Measurements from ENCODE around the gene NTF3.

Gene NTF3

DNA sequence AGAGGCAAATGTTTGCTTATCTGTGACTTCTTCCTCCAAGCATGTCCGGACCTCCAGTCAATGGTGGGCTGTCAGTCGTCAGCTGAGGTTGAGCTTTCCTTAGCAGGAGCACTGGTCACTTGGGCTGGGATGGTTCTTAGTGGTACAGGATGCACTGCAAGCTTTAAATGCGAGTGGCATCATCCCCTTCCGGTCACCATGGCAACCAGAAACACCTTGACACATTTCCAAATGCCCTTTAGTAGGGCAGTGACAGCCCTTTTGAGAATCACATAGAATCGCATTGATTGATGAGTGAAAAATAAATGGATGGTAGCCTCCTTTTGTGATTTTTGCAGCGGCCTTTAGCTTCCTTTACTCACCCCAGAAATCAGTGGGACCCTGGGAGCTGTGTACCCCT lies 24.1 kb downstream of the NTF3 start:
- no peak for FAIRE-seq
- DNase-seq (ENCODE audit: insufficient read length, low spot score), result no peak

DNA sequence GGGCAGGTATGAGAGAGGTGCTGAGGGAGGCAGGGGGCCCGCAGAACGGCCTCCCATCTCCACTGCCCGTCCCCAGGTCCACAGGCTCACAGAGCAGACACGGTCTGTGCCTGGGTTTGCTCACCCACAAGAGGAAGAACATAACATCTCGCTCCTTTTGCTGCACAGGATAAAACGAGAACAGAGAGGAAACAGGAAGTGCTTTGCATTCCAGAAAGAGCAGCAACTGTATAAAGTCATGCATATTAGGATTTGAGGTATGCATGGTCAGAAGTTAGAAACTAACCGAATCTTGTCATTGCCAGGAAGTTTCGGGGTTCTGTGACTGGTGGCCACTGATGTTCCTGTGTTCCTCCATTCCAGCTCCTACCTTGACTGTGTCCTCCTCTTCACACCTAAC lies 25.0 kb downstream of the NTF3 start:
- FAIRE-seq (no peak), DNase-seq (ENCODE audit: insufficient read length, low spot score) (peak; percentile 36)

DNA sequence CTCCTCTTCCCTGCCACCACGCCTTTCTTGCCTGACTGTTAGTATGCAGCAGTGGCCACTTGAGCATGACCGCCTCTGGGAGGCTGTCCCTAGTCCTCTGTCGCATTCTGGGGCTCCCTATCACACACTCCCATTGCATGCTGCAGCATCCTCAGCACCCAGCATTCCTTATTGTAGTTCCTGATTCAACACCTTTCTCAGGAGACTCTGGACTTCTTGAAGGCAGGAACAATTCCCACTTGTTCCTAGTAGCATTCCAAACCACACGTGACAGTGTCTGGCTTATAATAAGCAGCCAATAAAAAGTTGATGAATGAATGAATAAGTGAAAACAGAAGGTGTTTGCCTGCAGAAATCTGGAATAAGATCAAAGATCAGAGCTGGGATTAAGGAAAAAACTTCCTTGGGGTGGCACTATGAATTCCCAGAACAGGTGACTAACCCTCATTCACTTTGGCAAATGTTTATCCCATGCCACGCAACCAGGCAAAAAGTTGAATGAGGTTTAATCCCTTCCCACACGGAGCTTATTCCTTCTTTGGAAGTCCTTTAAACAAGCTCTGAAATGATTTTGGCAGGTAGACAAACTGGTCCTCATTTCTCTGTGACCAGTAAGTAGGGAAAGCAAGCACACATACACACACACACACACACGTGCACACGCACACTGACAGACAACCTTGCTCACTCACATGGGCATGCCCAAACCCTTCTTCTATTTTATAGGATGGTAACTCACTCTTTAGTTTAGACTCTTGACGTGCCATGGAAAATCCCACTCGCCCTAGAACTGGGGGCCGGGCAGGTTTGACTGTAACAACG lies 26.5 kb downstream of the NTF3 start:
- no peak for FAIRE-seq
- no peak for DNase-seq (ENCODE audit: insufficient read length, low spot score)

DNA sequence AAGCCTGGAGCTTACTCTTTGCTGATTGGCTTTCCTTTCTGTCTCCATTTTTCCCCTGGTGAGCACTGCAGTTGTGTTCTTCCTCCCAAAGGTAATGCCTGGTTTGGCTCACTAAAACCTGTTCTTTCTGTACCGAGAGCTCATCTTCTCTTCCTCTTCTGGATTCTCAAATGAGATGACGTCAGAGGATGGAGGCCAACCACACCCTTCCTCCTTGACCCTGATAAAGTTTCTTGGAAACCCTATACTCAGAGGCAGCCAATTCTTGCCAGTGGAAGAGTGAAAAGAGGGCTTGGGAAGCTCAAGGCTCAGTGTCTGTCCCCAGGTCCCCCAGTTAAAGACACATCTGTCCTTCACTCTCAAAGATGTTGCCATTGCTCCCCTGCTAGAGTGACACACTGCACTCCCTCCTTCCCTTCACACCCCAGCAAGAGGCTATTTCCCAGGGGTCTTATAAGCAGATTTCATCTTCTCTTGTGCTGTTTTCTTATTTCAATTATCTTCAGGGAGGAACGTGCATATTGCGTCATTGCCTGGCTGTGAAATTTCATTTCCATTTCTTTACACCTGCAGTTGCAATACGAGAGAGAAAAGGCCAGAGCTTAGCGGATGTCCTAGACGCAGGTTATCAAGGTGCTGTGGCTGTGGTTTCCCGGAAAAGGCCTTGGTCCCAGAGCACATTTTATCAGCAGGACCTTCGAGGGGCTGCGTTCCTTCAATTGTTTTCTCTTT lies 27.3 kb downstream of the NTF3 start:
- no peak for FAIRE-seq

DNA sequence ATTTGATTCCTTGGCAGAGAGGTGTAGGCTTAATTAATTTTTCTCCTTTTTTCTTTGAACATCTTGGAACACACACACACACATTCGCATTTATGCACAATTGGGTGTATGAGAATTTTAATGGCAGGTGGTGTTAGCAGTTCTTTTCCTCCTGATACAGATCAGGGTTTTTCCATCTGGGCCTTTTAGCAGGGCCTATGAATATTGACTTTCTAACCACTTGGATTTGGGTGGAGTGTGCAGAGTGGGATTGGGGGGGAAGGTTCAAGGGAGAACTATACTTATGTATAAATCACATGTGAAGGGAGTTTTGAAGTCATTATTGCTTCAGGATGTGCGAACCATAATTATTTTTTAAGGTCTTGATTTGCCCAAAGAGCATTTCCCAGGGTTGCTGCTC lies 28.9 kb downstream of the NTF3 start:
- FAIRE-seq, result no peak

More for the DNA sequence above, 27.3 kb downstream of the NTF3 start:
- DNase-seq (ENCODE audit: insufficient read length, low spot score), result no peak

DNA sequence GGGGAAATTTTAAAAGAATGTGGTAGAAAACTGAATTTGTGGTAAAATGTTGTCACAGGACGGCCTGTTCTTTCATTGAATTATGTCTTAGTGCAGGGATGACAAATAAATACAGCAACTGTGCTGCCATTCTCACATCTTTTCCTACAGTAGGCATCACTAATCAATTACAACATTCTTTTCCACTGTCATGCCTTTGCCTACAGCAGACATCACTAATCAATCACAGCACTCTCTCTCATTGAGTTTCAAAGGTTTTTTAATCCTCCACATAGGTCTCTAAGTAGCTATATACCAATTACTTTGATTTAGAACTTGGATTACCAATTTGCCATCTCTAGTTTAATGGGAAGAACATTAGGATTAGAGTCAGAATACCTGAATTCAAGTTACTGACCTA lies 30.1 kb downstream of the NTF3 start:
- FAIRE-seq (no peak), DNase-seq (ENCODE audit: insufficient read length, low spot score) (no peak)

More for the DNA sequence above, 28.9 kb downstream of the NTF3 start:
- no peak for DNase-seq (ENCODE audit: insufficient read length, low spot score)

DNA sequence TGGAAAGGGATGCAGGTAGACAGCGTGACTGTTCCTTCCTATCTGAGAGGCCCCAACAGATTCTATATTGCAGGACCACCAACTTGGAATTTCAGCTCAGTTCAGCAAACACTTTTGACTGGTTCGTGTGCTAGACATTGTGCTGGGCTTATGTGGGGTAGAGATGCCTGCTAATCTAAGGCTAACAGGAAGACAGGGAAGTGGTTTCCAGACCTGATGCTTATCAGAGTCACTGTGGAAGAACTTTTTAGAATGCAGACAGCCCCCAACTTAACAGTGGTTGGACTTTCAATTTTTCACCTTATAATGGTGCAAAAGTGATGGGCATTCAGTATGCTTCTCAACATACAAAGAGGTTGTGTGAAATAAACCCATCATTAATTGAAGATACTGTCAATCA lies 32.2 kb downstream of the NTF3 start:
- DNase-seq (ENCODE audit: insufficient read length, low spot score) (no peak), FAIRE-seq (no peak)

DNA sequence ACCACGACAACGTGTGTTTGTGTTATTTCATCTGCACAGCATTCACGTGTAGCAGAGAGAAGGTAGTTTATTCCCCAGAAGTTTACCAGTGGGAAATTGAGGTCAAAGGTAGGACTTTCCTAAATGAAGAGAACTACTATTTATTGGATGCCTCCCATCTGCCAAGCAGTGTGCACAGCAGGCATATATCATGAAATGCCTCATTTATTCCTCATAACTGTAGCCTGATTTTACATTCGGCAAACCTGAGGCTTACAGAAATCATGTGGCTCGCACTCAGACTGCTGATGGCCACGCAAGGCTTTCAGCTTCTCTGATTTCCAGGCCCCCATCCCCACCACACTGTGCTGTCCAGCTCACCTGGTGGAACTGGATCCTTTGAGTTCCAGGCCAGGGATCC lies 33.5 kb downstream of the NTF3 start:
- FAIRE-seq (no peak), DNase-seq (ENCODE audit: insufficient read length, low spot score) (no peak)

DNA sequence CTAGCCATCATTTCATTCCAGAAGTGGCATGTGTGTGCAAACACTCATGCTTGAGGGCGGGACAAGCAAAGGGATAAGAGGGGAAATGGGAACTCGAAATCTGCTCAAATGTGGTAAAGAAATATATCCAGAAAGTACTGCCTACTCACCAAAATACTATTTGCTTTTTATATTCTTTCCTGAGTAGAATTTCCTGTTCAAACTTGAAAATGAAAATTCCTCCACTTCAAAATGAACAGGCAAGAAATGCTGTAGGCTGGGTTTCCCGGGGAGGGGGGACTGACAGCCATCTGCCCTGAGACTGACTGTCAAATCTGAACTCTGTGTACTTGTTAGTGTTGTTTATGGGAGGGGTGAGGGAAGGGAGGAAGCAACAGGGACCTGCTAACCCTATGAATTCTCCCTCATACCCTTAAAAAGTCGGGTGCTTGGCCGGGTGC lies 34.6 kb downstream of the NTF3 start:
- DNase-seq (ENCODE audit: insufficient read length, low spot score) (no peak), FAIRE-seq (no peak)

DNA sequence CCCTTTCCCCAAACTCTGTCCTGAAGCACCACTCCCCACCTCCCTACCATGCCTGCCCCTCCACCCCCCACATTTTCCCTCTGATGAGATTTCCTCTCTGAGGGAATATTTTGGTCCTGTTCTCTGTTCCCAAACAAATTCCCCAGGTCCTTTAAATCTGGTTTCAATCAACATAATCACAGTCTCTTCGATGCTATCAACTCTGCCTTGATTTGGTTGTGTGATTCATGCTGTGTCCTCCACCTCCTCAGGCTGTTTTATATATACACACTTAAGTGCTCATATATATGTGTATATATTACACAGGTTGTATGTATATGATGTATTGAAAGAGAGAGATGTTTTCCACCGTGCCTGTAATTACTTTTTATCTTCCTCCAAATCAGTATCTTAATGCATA lies 36.0 kb downstream of the NTF3 start:
- no peak for FAIRE-seq

DNA sequence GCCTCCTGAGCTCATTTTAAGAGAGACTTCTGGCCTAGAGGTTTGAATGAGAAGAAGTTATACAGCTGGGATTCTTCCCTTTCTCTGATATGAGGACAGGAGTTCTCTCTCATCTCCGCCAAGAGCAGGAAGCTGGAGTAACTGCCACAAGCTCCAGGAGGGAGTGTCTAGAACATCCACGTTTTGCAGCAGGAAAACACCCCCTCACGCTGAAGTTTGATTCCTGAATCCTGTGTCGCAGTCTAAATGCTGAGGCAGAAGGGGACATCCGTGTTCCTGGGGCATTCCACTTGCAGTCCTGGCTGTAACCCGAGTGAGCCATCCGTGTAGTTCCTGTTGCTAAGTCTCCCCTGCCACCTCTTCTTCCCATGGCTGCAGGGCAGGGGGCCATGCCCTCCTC lies 38.3 kb downstream of the NTF3 start:
- FAIRE-seq, result no peak
- no peak for DNase-seq (ENCODE audit: insufficient read length, low spot score)

More for the DNA sequence above, 36.0 kb downstream of the NTF3 start:
- DNase-seq (ENCODE audit: insufficient read length, low spot score), result no peak

DNA sequence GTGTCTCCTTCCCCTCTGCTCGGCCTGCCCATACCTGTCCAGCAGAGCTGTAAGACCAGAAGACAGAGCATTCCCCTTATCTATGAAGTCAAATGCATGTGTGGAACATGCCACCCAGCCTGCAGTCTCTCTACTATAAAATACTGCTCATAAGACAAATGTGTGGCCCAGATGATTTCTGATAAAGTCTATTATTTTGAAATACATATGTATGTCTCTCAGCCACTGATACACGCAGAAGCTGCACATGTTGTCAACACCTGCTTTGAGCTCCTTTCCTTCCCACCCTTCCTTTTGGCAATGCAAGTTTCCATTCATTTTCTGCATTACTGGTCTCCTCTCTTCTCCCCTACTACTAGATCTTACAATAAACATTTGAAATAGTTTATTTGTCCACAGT lies 38.8 kb downstream of the NTF3 start:
- no peak for FAIRE-seq
- no peak for DNase-seq (ENCODE audit: insufficient read length, low spot score)

DNA sequence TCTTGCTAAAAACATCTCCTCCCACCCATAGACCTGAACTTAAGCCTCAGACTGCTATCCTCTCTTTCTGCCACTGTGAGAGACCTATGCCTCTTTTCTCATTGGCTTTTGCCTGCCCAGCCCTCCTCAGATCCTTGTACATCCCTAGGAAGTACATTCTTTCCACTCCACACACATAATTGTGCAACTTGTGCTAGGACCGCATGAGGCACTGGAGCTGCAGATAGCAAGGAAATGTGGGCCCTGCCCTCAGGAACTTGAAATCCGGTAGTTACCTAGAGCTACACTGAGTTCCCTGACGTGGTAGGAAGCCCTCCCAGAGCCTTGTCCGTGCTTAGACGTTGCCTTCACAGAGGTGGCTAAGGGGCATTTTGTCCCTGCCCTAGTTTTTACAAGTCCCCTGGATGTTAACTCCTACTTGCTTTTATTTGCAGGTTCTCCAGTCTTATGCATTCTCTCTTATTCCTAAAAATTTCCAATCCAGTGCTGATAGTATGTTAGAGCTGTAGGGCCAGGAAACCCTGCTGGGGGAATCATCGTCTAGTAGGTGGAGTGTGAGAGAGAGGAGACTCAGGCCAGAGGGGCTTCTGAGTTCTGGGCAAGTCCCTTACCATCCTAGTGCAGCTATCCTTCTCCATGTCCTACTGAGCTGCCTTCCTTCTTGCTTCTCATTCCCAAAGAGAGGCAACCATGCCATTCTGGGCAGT lies 41.3 kb downstream of the NTF3 start:
- FAIRE-seq (no peak), DNase-seq (ENCODE audit: insufficient read length, low spot score) (no peak)

DNA sequence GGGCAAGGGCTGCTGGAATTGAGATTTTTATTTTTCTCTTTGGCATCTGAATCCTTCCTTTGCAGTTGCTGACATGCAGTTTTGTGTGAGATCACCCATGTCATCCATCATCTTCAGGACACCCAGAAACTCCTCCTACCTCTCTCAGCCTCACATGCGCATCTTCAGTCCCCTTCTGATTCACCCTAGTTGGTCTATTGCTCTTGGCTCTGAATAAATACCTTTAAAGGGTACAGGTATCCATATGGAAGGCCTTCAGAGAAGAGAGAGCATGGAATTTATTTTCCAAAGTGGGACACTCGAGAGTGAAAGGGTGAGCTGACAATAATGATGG lies 41.8 kb downstream of the NTF3 start:
- FAIRE-seq (no peak), DNase-seq (ENCODE audit: insufficient read length, low spot score) (no peak)

DNA sequence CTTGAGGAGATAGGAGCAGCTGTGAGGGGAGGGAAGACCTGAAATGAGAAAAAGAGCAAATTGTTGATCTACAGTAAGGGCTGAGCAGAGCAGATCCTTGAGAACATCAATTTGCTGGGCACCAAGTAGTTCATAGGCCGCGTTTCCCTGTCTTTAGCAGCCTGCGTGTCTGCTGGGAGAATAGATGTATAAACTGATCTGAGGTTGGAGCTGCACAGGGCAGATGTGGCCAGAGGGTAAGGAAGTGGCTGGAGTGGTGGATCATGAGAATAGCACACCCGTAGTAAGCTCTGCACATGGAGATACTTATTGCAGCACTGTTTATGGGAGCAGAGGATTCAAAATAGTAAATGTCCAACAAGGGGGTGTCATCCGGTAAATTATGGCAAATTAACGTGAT lies 44.4 kb downstream of the NTF3 start:
- FAIRE-seq (no peak), DNase-seq (ENCODE audit: insufficient read length, low spot score) (no peak)

DNA sequence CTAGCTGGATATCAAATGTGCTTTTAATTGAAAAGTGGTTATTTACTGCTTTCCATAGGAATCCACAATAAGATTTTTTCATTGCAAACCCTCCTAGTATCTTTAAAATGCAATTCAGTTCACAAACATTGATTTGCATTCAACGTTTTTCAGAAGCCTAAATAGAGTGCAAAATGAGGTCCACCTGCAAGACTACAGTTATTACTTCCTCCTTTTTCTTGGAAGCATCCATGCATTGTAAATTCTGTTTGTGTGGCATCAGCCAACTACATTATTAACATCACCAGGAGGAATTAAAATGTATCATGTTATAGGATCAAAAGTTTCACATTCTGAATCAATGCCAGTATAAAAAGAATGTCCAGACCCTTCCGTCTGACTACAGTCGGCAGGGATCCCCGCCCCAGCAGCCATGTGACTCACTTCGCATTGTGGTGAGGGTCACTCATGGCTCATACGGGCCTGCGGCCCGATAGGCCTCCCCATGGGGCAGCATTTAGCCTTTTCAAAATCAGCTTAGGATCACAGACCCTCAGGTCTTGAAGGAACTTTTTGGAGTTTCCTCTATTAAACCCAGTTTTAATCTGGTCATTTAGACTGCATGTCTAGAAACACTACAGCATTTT lies 46.3 kb downstream of the NTF3 start:
- DNase-seq (ENCODE audit: insufficient read length, low spot score) (no peak), FAIRE-seq (no peak)

DNA sequence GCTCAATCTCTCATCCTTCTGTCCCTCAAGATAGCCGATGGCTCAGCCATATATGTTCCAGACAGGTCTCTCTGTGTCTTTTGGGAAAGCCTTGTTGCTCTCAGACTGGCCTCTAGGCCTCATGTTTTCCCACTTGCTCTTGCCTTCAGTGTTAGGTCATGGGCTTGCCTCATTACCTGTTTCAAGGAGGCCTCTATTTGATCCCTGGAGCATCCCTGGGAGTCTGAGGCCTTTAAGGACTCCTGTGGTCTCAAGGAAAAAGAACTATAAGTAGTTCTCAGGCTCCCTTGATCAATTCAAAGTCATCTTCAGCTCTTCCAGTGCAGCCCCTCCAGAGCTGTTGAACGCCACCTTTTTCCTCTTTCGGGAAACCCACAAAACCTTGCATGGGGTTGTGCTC lies 47.9 kb downstream of the NTF3 start:
- DNase-seq (ENCODE audit: insufficient read length, low spot score), result no peak
- FAIRE-seq, result no peak

DNA sequence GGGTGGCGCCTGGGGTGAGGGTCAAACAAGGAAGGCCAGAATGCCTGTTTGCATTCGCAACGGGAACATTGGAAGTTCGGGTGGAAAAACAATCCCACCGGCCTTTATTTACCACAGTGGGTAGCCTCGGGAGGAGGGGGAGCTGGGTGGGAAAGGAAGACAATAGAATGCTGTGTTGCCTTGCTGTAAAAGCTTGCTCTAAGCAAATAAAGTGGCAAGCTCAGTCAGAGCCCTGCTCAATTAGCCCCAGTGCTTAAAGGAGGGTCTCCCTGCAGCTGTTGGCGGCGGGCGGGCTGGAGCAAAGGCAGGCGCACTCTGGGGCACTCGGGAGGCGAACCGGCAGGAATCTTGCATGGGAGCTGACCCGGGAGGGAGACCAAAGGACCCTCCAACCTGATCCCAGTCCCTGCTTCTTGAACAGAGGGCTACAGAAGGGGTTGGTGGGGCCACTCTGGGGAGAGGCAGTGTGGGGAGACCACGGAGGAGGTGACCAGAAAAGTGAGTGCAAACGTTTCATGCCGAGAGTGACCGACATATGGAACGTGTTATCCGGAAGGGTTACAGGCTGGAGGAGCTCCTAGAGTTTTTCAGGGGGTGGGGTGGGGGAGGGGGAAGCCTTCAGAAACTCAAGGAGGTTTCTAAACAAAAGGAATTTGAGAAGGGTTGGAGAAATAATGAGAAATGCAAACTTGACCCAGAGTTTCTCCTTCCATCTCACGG lies 48.5 kb downstream of the NTF3 start:
- no peak for FAIRE-seq
- DNase-seq (ENCODE audit: insufficient read length, low spot score), result no peak

DNA sequence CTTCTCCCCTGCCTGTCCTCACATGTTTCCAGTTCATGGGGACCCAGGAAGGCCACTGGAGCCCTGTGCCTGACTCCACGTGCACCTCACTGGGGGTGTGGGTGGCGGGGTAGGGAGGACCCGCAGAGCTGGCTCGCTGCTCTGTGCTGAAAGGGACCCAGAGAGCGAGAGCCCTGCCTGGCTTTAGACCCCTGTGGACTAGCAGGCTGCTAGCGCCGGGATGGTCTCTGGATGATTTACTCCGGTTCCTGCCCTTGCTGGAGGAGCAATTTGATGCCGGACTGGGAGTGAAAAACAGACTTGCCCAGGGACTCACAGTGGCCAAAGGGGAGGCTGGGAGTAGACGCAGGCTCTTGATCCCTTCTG lies 49.0 kb downstream of the NTF3 start:
- FAIRE-seq (no peak), DNase-seq (ENCODE audit: insufficient read length, low spot score) (no peak)

DNA sequence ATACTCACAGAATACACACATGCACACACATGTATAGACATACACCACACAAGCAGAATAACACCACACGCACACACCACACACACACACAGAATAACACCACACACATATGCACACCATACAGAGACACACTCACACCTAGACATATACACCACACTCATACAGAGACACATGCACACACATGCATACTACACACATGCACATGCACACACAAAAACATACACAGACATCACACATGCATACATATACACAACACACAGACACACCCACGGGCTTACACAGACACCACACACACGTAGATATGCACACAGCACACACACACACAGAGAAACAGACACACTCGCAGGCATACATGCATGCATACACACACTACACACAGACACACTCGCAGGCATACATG lies 49.7 kb downstream of the NTF3 start:
- DNase-seq (ENCODE audit: insufficient read length, low spot score) (no peak), FAIRE-seq (no peak)

DNA sequence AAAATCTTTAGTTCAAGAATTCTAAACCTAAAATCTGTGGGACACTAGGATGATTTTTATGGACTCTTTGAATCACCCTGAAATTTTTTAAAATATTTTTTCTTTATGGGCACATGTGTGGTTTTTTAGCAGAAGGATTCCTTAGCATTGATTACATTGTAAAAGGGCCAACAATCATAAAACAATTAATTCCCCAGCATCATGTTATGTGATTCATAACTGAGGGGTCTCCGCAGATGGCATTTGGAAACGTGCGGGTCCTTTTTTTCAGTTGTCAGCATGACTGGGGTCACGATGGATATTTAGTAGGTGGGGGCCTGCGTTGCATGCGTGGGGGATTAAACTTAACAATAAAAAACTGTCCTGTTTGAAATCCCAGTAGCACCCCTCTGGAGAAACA lies 52.5 kb downstream of the NTF3 start:
- FAIRE-seq, result no peak

More for the DNA sequence above, 52.5 kb downstream of the NTF3 start:
- DNase-seq (ENCODE audit: insufficient read length, low spot score), result no peak

Measured in HTR-8/SVneo (cell line).